A549 (cell line): ENCODE data around the gene SP5.

Experiments
- BHLHE40 ChIP-seq: IDR thresholded peaks from 2 replicates; pipeline ENCODE4 v1.6.1; 2012; ENCODE audit warnings: low read depth, low read length, inconsistent platforms
- EHMT2 ChIP-seq: fragments of 200-600 bp; sonication (generic); IDR thresholded peaks from 2 replicates; pipeline ENCODE4 v1.6.1; 2016; ENCODE audit warnings: antibody characterized with exemption, low read depth, mild to moderate bottlenecking, moderate library complexity
- TF ChIP-seq, protein P1 (sequence below): fragments of >200 bp; sonication (Bioruptor Twin); formaldehyde crosslinking; IDR thresholded peaks from 3 replicates; pipeline ENCODE4 v1.5.1; 2016
- TF ChIP-seq, protein P2 (sequence below): fragments of 250-450 bp; sonication (Bioruptor Pico); IDR thresholded peaks from 2 replicates; pipeline ENCODE4 v1.5.0; 2021; ENCODE audit warnings: mild to moderate bottlenecking, moderate library complexity, borderline replicate concordance

DNA sequence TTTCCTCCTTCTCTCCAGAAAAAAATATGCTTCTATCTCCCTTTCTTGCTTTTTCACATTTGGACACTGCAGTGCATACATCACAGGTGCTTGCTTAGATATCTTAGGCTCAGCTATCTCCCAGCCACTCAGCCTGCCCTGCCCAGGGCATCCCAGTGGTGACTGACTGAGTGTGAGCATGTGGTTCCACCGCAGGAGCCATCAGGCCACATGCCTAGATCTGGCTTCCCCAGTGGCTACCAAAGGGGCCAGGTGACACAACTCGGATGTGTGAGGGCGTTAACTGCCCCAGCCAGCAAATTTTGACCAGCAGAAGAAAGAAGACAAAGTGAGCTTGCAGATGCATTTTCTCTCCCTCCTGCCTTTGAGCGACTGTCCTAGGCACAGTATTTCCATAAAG lies 25.5 kb downstream of the SP5 start:
- TF ChIP-seq, protein P1, sequence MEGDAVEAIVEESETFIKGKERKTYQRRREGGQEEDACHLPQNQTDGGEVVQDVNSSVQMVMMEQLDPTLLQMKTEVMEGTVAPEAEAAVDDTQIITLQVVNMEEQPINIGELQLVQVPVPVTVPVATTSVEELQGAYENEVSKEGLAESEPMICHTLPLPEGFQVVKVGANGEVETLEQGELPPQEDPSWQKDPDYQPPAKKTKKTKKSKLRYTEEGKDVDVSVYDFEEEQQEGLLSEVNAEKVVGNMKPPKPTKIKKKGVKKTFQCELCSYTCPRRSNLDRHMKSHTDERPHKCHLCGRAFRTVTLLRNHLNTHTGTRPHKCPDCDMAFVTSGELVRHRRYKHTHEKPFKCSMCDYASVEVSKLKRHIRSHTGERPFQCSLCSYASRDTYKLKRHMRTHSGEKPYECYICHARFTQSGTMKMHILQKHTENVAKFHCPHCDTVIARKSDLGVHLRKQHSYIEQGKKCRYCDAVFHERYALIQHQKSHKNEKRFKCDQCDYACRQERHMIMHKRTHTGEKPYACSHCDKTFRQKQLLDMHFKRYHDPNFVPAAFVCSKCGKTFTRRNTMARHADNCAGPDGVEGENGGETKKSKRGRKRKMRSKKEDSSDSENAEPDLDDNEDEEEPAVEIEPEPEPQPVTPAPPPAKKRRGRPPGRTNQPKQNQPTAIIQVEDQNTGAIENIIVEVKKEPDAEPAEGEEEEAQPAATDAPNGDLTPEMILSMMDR = no peak
- TF ChIP-seq EHMT2 = no peak
- no peak for TF ChIP-seq BHLHE40
- TF ChIP-seq, protein P2, sequence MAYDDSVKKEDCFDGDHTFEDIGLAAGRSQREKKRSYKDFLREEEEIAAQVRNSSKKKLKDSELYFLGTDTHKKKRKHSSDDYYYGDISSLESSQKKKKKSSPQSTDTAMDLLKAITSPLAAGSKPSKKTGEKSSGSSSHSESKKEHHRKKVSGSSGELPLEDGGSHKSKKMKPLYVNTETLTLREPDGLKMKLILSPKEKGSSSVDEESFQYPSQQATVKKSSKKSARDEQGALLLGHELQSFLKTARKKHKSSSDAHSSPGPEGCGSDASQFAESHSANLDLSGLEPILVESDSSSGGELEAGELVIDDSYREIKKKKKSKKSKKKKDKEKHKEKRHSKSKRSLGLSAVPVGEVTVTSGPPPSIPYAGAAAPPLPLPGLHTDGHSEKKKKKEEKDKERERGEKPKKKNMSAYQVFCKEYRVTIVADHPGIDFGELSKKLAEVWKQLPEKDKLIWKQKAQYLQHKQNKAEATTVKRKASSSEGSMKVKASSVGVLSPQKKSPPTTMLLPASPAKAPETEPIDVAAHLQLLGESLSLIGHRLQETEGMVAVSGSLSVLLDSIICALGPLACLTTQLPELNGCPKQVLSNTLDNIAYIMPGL (CRISPR knock-in tag) = no peak
